ENCODE measurements around the gene GLYAT. TPM values are rescaled to one million over a fixed set of nuclear protein-coding genes. Genes with fewer than 3 reads are reported as not detected.

The GLYAT gene
- total and polyA plus RNA-seq, 2 of the 8 experiments (the other 6 are each of a cell fraction or from before 2014, with no cell fraction given) = not detected

- Histone ChIP-seq H3K27me3 (replicated peaks in 1 of 4; ENCODE audit: control insufficient read depth in 3 of 4, extremely low read depth in 1 of 4, insufficient read depth in 3 of 4, low read length in 3 of 4) (no peaks in the 10 kb centered on the region), H2BK20ac (ENCODE audit: low read length) (no peak overlapping the region), H4K20me1 (replicated peaks in 1 of 2; ENCODE audit: control insufficient read depth in 1 of 2, insufficient read depth in 2 of 2, low read length in 2 of 2) (no peaks in the 10 kb centered on the region), H3K79me2 (ENCODE audit: control insufficient read depth in 1 of 2, insufficient read depth in 2 of 2, low read length in 2 of 2) (no peaks in the 10 kb centered on the region), H2BK5ac (ENCODE audit: low read depth, low read length) (no peak overlapping the region), H4K5ac (ENCODE audit: insufficient read length, low read depth, low read length) (no peak overlapping the region), H2AFZ (ENCODE audit: low read length) (no peak overlapping the region), H4K8ac (ENCODE audit: extremely low read depth, insufficient read depth, low read length) (no peak overlapping the region), H3K4ac (replicated peaks; ENCODE audit: insufficient read length, low read depth, low read length) (no peak overlapping the region), H3K23ac (ENCODE audit: insufficient read length) (no peak overlapping the region), H2BK120ac (replicated peaks; ENCODE audit: low read depth, low read length) (no peak overlapping the region), H3K18ac (ENCODE audit: extremely low read depth, low read length) (no peak overlapping the region), H2BK15ac (ENCODE audit: low read length) (no peak overlapping the region), H3K4me2 (ENCODE audit: insufficient read depth in 1 of 2, low read depth in 2 of 2, low read length in 2 of 2) (no peak overlapping the region), H2BK12ac (ENCODE audit: low read depth, low read length) (no peak overlapping the region), H4K91ac (replicated peaks; ENCODE audit: insufficient read length, low read length) (no peak overlapping the region), H3K14ac (ENCODE audit: insufficient read length) (no peak overlapping the region), H2AK5ac (ENCODE audit: low read depth, low read length) (no peak overlapping the region), H3K56ac (replicated peaks; ENCODE audit: insufficient read length, low read depth, low read length) (no peak overlapping the region), H3K4me1 (replicated peaks in 1 of 4; ENCODE audit: control insufficient read depth in 3 of 4, insufficient read depth in 4 of 4, low read length in 3 of 4) (no peaks in the 10 kb centered on the region), H3K27ac (ENCODE audit: low read depth, low read length) (no peak overlapping the region), H3K79me1 (ENCODE audit: low read depth, low read length) (no peaks in the 10 kb centered on the region), H3K9ac (replicated peaks in 1 of 4; ENCODE audit: extremely low read depth in 1 of 4, low read depth in 3 of 4, low read length in 3 of 4) (no peak overlapping the region), H3K4me3 (ENCODE audit: extremely low read depth in 1 of 4, insufficient read depth in 2 of 4, low read depth in 3 of 4, low read length in 4 of 4) (no peak overlapping the region), H3K36me3 (ENCODE audit: control insufficient read depth in 2 of 4, insufficient read depth in 4 of 4, low read length in 3 of 4) (no peaks in the 10 kb centered on the region), H3K9me3 (ENCODE audit: insufficient read depth in 2 of 2, low read depth in 1 of 2, low read length in 1 of 2) (peaks cover 33 to 47% of the 10 kb centered on the region in 2 experiments; a peak in 3 of 4 replicates), H3K23me2 (ENCODE audit: low read depth, low read length) (no peaks in the 10 kb centered on the region; the same call in 1 of the 2 replicates)
- TF ChIP-seq YY1 (IDR thresholded peaks at IDR 0.05; ENCODE audit: low read depth, low read length) = no peak
- no peak for TF ChIP-seq EGR1 (IDR thresholded peaks at IDR 0.05; ENCODE audit: borderline replicate concordance, low read depth, low read length)
- TF ChIP-seq HDAC6 (IDR thresholded peaks at IDR 0.05; ENCODE audit: low read depth, low read length) = no peak
- TF ChIP-seq SUZ12 (IDR thresholded peaks at IDR 0.05; ENCODE audit: low read length) = no peak
- TF ChIP-seq SIN3A (conservative IDR thresholded peaks at IDR 0.05 in 1 of 2, IDR thresholded peaks at IDR 0.05 in 1 of 2; ENCODE audit: low read depth in 1 of 2, low read length in 2 of 2) = no peak
- TF ChIP-seq POU5F1 (IDR thresholded peaks at IDR 0.05; ENCODE audit: low read depth, low read length) = no peak
- TF ChIP-seq BCL11A (IDR thresholded peaks at IDR 0.05; ENCODE audit: low read depth in 2 of 2, low read length in 2 of 2) = no peak
- TF ChIP-seq GTF2F1 (IDR thresholded peaks at IDR 0.05; ENCODE audit: borderline replicate concordance, low read depth, low read length) = no peak
- DNase-seq (ENCODE audit: low read depth in 1 of 2, low spot score in 2 of 2) (no peak), FAIRE-seq (no peak)
- POLR2A ChIA-PET (ENCODE audit: partially characterized antibody) = no interaction called here
- CTCF ChIA-PET (ENCODE audit: partially characterized antibody) = no interaction called here
Measured at GRCh38 chr11:58730507-58731089, 1.1 kb downstream of the GLYAT start.

All from H1 (cell line).